Lower lobe of right lung (tissue), 2 donors: ENCODE data around the gene ACTR3C. TPM values are rescaled to one million over a fixed set of nuclear protein-coding genes. Genes with fewer than 3 reads are reported as not detected.
"Not testable (repeated sequence)": the region's sequence is repeated elsewhere in the genome, so short reads cannot be mapped to it uniquely, and the experiment has no call there.

Source experiments
- ATAC-seq, 2 donors: fragments of 200-7000 bp; cut with Tn5 transposase; one replicate each; pipeline ENCODE4 v1.9.1; 2020 to 2022; ENCODE audit warnings: mild to moderate bottlenecking in 2 of 2, moderate library complexity in 2 of 2
- DNase-seq: peaks from one replicate; pipeline ENCODE4 v3.0.0-alpha.2; 2020
- H3K27ac ChIP-seq: fragments of 200-600 bp; one replicate; pipeline ENCODE4 v1.8.0; 2022
- H3K27me3 ChIP-seq: fragments of 200-600 bp; one replicate; pipeline ENCODE4 v1.8.0; 2022; ENCODE audit warnings: low read depth
- H3K36me3 ChIP-seq: fragments of 200-600 bp; one replicate; pipeline ENCODE4 v1.8.0; 2022; ENCODE audit warnings: mild to moderate bottlenecking
- H3K4me1 ChIP-seq: fragments of 200-600 bp; one replicate; pipeline ENCODE4 v1.8.0; 2022
- H3K4me3 ChIP-seq: fragments of 200-600 bp; one replicate; pipeline ENCODE4 v1.8.0; 2022; ENCODE audit warnings: mild to moderate bottlenecking
- H3K9me3 ChIP-seq: fragments of 200-600 bp; one replicate; pipeline ENCODE4 v1.8.0; 2022
- CTCF ChIP-seq: fragments of 200-600 bp; IDR thresholded peaks from one replicate; pipeline ENCODE4 v1.8.0; 2022; ENCODE audit warnings: antibody characterized with exemption, mild to moderate bottlenecking
- intact Hi-C: fragments of 100-400 bp; cut with DNase I; formaldehyde crosslinking; loops from one replicate; pipeline ENCODE4 v1.11.0; 2022
- total RNA-seq: library from RNA; stranded (reverse); fragmentation: NEBNext Ultra II Directional; extraction: Animal tissue kit (Norgen Biotek cat#: 25700); gene quantifications from one replicate; pipeline ENCODE4 v1.2.1, GENCODE V29; 2021
- donor health status: DM: no; HTN: yes; CAD: no; lungs with severe emphysema.

Gene ACTR3C
- total RNA-seq, 1 donor from 2014 or later: 18.6 TPM

- intact Hi-C loops, H3K27me3 ChIP-seq, DNase-seq, H3K9me3 ChIP-seq, H3K4me3 ChIP-seq, H3K36me3 ChIP-seq, H3K27ac ChIP-seq, H3K4me1 ChIP-seq: not testable (repeated sequence)
- peak; percentile 62 to 67 for ATAC-seq
- peak; percentile 80 for TF ChIP-seq CTCF
These were observed 47.1 kb downstream of the ACTR3C start for GRCh38 chr7:150276132-150276695.

- H3K36me3 ChIP-seq, intact Hi-C loops, DNase-seq, H3K9me3 ChIP-seq, ATAC-seq, H3K27me3 ChIP-seq, H3K27ac ChIP-seq, H3K4me3 ChIP-seq, H3K4me1 ChIP-seq: not testable (repeated sequence)
These were observed 51.4 kb downstream of the ACTR3C start for GRCh38 chr7:150271898-150272297.

GRCh38 chr7:150270101-150270824 is 53.1 kb downstream of the ACTR3C start:
- DNase-seq, H3K4me1 ChIP-seq, H3K9me3 ChIP-seq, H3K36me3 ChIP-seq, H3K4me3 ChIP-seq, H3K27ac ChIP-seq, H3K27me3 ChIP-seq, intact Hi-C loops: not testable (repeated sequence)
- ATAC-seq: peak in 1 of 2 donors; percentile 18

GRCh38 chr7:150268798-150269197 is 54.5 kb downstream of the ACTR3C start:
- H3K27me3 ChIP-seq, H3K27ac ChIP-seq, intact Hi-C loops, H3K4me3 ChIP-seq, H3K9me3 ChIP-seq, DNase-seq, H3K4me1 ChIP-seq, H3K36me3 ChIP-seq: not testable (repeated sequence)
- ATAC-seq: peak in 1 of 2 donors; percentile 47

DNA sequence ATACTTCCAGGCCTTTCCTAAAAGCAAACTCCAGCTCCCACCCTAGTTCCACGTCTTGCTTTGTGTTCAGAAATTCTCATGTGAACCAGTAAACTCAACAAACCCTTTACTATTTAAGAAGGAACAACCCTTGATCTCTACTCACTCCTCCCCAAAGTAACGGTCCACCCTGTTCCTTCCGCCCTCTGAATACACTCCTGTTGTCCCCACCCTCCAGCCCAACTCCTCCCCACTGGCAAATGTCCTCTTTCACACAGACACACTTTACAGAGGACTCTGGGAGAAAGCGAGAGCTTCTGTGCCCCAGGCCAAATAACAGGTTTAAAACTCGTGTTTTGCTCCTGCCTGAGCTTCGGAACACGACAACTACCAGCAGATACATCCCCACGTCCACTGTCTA is 55.1 kb downstream of the ACTR3C start:
- H3K27me3 ChIP-seq, H3K4me3 ChIP-seq, H3K9me3 ChIP-seq, H3K4me1 ChIP-seq, H3K27ac ChIP-seq, intact Hi-C loops, H3K36me3 ChIP-seq, DNase-seq: not testable (repeated sequence)
- ATAC-seq: peak in 1 of 2 donors; percentile 15

DNA sequence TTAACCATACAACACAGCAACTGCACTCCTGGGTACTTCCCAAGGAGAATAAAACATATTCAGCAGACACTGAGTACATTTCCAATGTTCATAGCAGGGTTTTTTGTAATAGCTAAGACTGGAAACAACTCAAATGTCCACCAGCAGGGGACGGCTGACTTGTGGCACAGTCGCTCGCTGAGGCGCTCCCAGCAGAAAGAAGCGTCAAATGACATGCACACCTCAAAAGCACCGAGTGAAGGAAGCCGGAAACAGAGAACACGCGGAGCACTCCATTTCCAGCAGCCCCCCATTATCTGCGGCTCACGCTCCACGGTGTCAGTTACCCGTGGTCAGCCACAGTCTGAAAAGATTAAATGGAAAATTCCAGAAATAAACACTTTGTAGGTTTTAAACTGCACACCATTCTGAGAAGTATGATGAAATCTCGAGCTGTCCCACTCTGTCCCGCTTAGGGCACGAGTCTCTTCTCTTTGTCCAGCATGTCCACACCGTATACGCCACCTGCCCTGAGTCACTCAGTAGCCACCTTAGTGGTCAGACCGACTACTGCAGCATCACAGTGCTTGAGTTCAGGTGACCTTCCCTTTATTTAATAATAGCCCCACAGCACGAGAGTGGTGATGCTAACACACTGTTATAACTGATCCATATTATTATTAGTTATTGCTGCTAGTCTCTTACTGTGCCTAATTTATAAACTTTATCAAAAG is 56.2 kb downstream of the ACTR3C start:
- H3K4me3 ChIP-seq, H3K36me3 ChIP-seq, intact Hi-C loops, DNase-seq, ATAC-seq, H3K4me1 ChIP-seq, H3K27me3 ChIP-seq, H3K27ac ChIP-seq, H3K9me3 ChIP-seq: not testable (repeated sequence)

DNA sequence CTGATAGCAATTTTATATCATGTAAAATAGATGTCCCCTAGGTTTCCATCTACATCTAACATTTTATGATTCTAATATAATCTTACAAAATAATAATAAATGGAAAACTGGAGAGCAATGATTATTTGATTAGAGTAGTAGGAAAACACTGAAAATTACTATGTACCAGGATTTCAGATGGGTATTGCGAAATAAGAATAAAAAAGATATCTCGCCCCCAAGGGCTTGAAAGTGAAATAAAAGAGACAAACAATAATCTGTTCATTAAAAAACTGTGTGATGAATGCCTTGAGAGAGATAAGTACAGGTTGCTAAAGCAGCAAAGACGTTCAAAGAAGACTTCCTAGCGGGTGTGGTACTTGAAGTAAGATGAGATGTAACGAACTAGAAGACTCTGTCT is 60.7 kb downstream of the ACTR3C start:
- H3K4me3 ChIP-seq, ATAC-seq, intact Hi-C loops: not testable (repeated sequence)

DNA sequence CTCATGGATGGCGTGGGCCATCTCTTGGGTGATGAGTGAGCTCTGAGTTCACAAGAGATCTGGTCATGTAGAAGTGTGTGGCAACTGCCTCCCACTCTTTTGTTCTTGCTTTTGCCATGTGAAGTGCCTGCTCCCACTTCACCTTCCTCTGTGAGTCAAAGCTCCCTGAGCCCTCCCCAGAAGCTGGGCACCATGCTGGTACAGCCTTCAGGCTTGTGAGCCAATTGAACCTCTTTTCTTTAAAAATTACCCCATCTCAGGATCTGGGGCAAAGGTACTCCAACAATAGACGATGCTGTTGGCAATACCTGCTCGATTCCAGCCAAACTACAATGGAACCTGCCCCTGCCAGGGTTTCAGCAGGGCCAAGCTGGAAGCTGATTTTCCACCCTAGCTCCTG is 75.6 kb downstream of the ACTR3C start:
- H3K9me3 ChIP-seq: not testable (repeated sequence)

More for the DNA sequence above, 60.7 kb downstream of the ACTR3C start:
- not testable (repeated sequence) for H3K36me3 ChIP-seq, H3K4me1 ChIP-seq, H3K27ac ChIP-seq, H3K9me3 ChIP-seq, DNase-seq, H3K27me3 ChIP-seq

DNA sequence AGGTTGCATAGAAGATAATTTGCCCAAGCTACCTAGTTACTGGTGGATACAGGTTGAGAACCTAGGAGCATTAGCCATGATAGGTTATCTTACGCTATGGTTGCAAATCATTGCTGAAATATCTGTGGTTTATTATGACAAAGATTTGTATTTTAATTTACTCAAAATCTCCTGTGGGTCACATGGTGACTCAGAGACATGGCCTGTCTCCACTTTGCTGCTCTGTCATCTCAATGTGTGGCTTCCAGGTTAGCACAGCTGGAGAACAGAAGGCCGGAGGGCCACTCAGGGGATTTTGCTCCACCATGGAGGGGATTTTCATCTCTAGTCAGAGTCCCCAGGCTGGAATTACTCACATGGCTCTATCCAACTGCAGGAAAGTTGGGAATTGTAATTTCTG is 78.1 kb downstream of the ACTR3C start:
- H3K27ac ChIP-seq, H3K9me3 ChIP-seq, H3K4me3 ChIP-seq, H3K4me1 ChIP-seq, ATAC-seq, H3K36me3 ChIP-seq, H3K27me3 ChIP-seq, intact Hi-C loops, DNase-seq: not testable (repeated sequence)

More for the DNA sequence above, 75.6 kb downstream of the ACTR3C start:
- H3K4me1 ChIP-seq, intact Hi-C loops, H3K36me3 ChIP-seq, H3K27me3 ChIP-seq, ATAC-seq, H3K4me3 ChIP-seq, DNase-seq, H3K27ac ChIP-seq: not testable (repeated sequence)

- not testable (repeated sequence) for H3K27me3 ChIP-seq
These were observed 80.4 kb downstream of the ACTR3C start for GRCh38 chr7:150242935-150243334.

DNA sequence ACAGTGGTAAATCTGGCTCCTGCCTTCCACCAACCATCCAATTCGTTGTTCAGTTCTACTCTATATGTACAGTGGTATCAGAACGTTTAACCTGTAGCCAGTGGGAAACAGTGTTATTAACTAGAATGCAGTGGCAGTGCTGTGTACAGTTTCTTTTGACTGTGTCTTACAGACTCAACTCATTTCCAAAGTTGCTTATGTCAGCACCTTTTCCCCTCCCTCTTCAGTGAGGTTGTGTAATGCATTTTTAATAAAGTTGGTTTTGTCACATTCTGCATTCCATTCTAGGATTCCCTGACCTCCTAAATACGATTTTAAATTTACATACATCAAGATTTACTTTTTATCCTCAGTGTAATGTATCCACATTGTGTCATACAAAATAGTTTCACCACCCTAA is 97.9 kb downstream of the ACTR3C start:
- H3K36me3 ChIP-seq, H3K27ac ChIP-seq, ATAC-seq, intact Hi-C loops, DNase-seq, H3K4me1 ChIP-seq, H3K4me3 ChIP-seq, H3K27me3 ChIP-seq, H3K9me3 ChIP-seq: not testable (repeated sequence)

More at GRCh38 chr7:150242935-150243334, 80.4 kb downstream of the ACTR3C start:
- H3K4me1 ChIP-seq, ATAC-seq, intact Hi-C loops, H3K4me3 ChIP-seq, H3K9me3 ChIP-seq, H3K27ac ChIP-seq, H3K36me3 ChIP-seq, DNase-seq: not testable (repeated sequence)

DNA sequence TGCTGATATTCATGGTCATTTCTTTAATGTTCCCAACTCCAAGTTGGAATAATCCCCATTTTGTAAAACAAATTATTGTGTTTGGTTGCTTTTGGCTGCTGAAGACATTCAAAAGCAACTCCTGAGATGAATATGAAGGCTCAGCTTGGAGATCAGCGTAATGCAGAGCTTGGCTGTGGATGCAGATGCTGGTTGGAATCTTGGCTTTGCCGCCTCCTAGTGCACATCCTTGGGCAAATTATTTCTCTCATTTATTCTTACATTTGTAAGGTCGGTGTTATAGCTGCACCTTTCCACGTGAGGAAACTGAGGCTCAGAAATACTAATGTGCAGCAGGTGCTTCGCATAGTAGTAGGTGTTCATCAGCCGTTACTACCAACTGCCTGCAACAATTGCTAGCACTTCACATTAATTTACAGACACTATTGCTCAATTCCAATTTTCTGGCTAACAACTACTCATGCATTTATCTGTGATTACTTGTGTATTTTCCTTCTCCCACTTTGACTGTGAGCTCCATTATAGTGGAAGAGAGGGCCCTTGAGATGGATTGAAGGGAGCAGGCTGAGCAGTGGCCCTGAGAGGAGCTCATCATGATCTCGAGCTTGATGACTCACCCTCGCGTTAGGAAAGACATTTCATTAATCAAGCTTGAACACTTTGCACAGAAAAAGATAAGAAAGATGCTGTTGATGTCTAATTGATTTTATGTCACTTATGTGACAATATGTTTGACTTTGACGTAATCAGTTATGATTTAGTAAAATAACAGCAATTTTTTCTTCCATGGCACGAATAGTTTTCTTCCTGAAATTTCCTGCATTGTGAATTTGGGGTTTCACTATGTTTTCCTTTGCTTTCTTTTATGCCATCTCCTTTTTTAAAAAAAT is 101.0 kb downstream of the ACTR3C start:
- H3K36me3 ChIP-seq, ATAC-seq, H3K4me3 ChIP-seq, H3K27ac ChIP-seq, H3K9me3 ChIP-seq, H3K4me1 ChIP-seq, intact Hi-C loops, H3K27me3 ChIP-seq, DNase-seq: not testable (repeated sequence)
